OCI-LY3 (cell line): ENCODE measurements around the gene TSPAN15.

Experiments
- EZH2phosphoT487 ChIP-seq: fragments of 200-600 bp; shearing (Covaris generic); IDR thresholded peaks from 2 replicates; pipeline ENCODE4 v1.6.1; 2018; ENCODE audit warnings: antibody characterized with exemption, mixed run types, low read depth
- TF ChIP-seq, protein P1 (sequence below): fragments of 200-600, 300-600 bp; sonication (generic); IDR thresholded peaks from 2 replicates; pipeline ENCODE4 v1.5.1; 2014; ENCODE audit warnings: antibody characterized with exemption, low read length, low read depth

DNA sequence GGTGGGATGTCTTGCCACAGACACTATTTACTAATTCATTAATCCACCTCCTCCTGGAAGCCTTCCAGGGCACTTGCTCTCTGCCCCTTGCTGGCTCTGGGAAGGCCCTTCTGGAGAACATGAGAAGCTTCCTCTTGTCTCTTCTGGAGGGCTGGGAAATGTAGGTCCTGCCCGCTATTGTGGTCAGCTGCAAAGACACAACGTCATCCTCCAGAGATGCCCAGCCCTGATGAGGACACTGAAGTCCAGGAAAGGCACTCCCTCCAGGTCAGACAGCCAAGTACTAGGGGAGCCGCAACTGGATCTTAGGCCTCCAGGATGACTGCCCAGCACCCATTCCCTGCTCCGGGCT, 24.9 kb upstream of the TSPAN15 start:
- TF ChIP-seq, protein P1, sequence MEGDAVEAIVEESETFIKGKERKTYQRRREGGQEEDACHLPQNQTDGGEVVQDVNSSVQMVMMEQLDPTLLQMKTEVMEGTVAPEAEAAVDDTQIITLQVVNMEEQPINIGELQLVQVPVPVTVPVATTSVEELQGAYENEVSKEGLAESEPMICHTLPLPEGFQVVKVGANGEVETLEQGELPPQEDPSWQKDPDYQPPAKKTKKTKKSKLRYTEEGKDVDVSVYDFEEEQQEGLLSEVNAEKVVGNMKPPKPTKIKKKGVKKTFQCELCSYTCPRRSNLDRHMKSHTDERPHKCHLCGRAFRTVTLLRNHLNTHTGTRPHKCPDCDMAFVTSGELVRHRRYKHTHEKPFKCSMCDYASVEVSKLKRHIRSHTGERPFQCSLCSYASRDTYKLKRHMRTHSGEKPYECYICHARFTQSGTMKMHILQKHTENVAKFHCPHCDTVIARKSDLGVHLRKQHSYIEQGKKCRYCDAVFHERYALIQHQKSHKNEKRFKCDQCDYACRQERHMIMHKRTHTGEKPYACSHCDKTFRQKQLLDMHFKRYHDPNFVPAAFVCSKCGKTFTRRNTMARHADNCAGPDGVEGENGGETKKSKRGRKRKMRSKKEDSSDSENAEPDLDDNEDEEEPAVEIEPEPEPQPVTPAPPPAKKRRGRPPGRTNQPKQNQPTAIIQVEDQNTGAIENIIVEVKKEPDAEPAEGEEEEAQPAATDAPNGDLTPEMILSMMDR, result no peak
- no peak for TF ChIP-seq EZH2phosphoT487
